ENCODE measurements around the gene RPL10.

DNA sequence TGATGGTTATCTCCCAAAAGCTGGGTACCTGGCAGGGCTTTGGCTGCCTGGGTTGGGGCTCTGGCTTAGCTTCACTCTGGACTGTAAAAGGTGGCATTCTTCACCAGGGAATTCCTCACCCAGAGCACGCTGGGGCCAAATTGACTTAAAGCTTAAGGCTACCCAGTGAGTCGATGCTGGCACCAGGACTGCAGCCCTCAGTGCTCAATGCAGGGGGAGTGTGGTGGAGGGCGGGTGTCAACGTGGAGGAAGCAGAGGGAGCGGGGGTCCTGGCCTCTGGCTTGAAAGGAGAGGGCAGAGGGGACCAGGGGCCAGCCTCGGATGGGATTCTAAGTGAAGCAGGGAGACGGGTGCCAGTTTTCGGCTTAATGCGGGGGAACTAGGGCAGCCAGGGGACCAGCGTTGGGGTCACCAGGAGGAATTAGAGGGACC lies 45.3 kb downstream of the RPL10 start:
- TF ChIP-seq, protein P1, sequence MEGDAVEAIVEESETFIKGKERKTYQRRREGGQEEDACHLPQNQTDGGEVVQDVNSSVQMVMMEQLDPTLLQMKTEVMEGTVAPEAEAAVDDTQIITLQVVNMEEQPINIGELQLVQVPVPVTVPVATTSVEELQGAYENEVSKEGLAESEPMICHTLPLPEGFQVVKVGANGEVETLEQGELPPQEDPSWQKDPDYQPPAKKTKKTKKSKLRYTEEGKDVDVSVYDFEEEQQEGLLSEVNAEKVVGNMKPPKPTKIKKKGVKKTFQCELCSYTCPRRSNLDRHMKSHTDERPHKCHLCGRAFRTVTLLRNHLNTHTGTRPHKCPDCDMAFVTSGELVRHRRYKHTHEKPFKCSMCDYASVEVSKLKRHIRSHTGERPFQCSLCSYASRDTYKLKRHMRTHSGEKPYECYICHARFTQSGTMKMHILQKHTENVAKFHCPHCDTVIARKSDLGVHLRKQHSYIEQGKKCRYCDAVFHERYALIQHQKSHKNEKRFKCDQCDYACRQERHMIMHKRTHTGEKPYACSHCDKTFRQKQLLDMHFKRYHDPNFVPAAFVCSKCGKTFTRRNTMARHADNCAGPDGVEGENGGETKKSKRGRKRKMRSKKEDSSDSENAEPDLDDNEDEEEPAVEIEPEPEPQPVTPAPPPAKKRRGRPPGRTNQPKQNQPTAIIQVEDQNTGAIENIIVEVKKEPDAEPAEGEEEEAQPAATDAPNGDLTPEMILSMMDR (IDR thresholded peaks at IDR 0.05) = no peak
- no peak for TF ChIP-seq POLR2A (IDR thresholded peaks at IDR 0.05)

Measured in heart left ventricle (tissue), 13 donors.